Neural cell (in vitro differentiated cells): ENCODE results near the gene FOXO3. TPM values are rescaled to one million over a fixed set of nuclear protein-coding genes. Genes with fewer than 3 reads are reported as not detected.

ENCODE experiments used
- H2AFZ ChIP-seq: fragments of 200-600, 300-800 bp; sonication (generic), shearing (Covaris generic); 2 replicates; pipeline ENCODE4 v1.6.0; 2014; ENCODE audit warnings: low read depth, mild to moderate bottlenecking, antibody characterized with exemption, low read length, moderate library complexity
- H3F3A ChIP-seq: fragments of 200-600 bp; shearing (Covaris generic); 2 replicates; pipeline ENCODE4 v1.6.1; 2016; ENCODE audit warnings: mild to moderate bottlenecking, moderate library complexity, mixed read lengths, antibody characterized with exemption, low read length; ENCODE audit not compliant: insufficient read depth, poor library complexity, severe bottlenecking
- H3K27ac ChIP-seq: fragments of 200-600, 300-800 bp; sonication (generic), shearing (Covaris generic); 2 replicates; pipeline ENCODE4 v1.5.1; 2014; ENCODE audit warnings: mild to moderate bottlenecking, low read length, moderate library complexity
- H3K27me3 ChIP-seq: fragments of 300-800, 200-600 bp; sonication (generic), shearing (Covaris generic); 2 replicates; pipeline ENCODE4 v1.6.0; 2014; ENCODE audit warnings: mild to moderate bottlenecking, low read depth, low read length, moderate library complexity; ENCODE audit not compliant: insufficient read depth
- H3K36me3 ChIP-seq: fragments of 300-800, 200-600 bp; sonication (generic), shearing (Covaris generic); 2 replicates; pipeline ENCODE4 v1.5.1; 2014; ENCODE audit warnings: mild to moderate bottlenecking, antibody characterized with exemption, low read length, moderate library complexity; ENCODE audit not compliant: insufficient read depth
- H3K4me2 ChIP-seq: fragments of 300-800, 200-600 bp; sonication (generic), shearing (Covaris generic); 2 replicates; pipeline ENCODE4 v1.6.0; 2014; ENCODE audit warnings: mild to moderate bottlenecking, low read length
- H3K4me3 ChIP-seq: fragments of 300-800, 200-600 bp; sonication (generic), shearing (Covaris generic); 2 replicates; pipeline ENCODE4 v1.5.1; 2014; ENCODE audit warnings: mild to moderate bottlenecking, low read length, moderate library complexity
- H3K79me2 ChIP-seq: fragments of 200-600 bp; shearing (Covaris generic); replicated peaks from 2 replicates; pipeline ENCODE4 v1.6.0; 2014; ENCODE audit warnings: mild to moderate bottlenecking, low read length, moderate library complexity; ENCODE audit not compliant: insufficient read depth
- H3K9ac ChIP-seq: fragments of 300-800, 200-600 bp; sonication (generic), shearing (Covaris generic); 2 replicates; pipeline ENCODE4 v1.6.1; 2016; ENCODE audit warnings: mild to moderate bottlenecking, low read length, mixed read lengths
- H3K9me2 ChIP-seq: fragments of 200-600 bp; shearing (Covaris generic); 2 replicates; pipeline ENCODE4 v1.6.1; 2016; ENCODE audit warnings: mild to moderate bottlenecking, low read length, mixed read lengths; ENCODE audit not compliant: insufficient read depth
- H3K9me3 ChIP-seq: fragments of 200-600, 300-800 bp; sonication (generic), shearing (Covaris generic); 2 replicates; pipeline ENCODE4 v1.6.1; 2016; ENCODE audit warnings: mild to moderate bottlenecking, mixed run types, low read length, moderate library complexity, mixed read lengths
- H4K20me1 ChIP-seq: fragments of 200-600 bp; shearing (Covaris generic); 2 replicates; pipeline ENCODE4 v1.6.1; 2016; ENCODE audit warnings: mild to moderate bottlenecking, mixed run types; ENCODE audit not compliant: insufficient read depth
- CTCF ChIP-seq: fragments of 450-650 bp; IDR thresholded peaks from 2 replicates; pipeline ENCODE4 v1.5.1; 2014; ENCODE audit warnings: antibody characterized with exemption, mild to moderate bottlenecking, moderate library complexity; ENCODE audit not compliant: poor library complexity, severe bottlenecking
- EP300 ChIP-seq: fragments of 450-650 bp; conservative IDR thresholded peaks from 2 replicates; pipeline ENCODE4 v1.6.1; 2014; ENCODE audit warnings: antibody characterized with exemption, mild to moderate bottlenecking, moderate library complexity; ENCODE audit not compliant: poor library complexity, severe bottlenecking
- EZH2 ChIP-seq: fragments of 200-600, 300-800 bp; shearing (Covaris generic), sonication (generic); IDR thresholded peaks from 2 replicates; pipeline ENCODE4 v1.6.1; 2014; ENCODE audit warnings: antibody characterized with exemption, low read length, borderline replicate concordance, mild to moderate bottlenecking; ENCODE audit not compliant: insufficient read depth, poor library complexity, severe bottlenecking
- MXI1 ChIP-seq: fragments of 450-650 bp; conservative IDR thresholded peaks from 2 replicates; pipeline ENCODE4 v1.6.1; 2014; ENCODE audit warnings: antibody characterized with exemption, mild to moderate bottlenecking; ENCODE audit not compliant: poor library complexity, severe bottlenecking
- POLR2AphosphoS5 ChIP-seq: IDR thresholded peaks from 2 replicates; pipeline ENCODE4 v1.6.1; 2012
- RAD21 ChIP-seq: fragments of 450-650 bp; conservative IDR thresholded peaks from 2 replicates; pipeline ENCODE4 v1.6.1; 2014; ENCODE audit warnings: antibody characterized with exemption, mild to moderate bottlenecking, moderate library complexity
- REST ChIP-seq: IDR thresholded peaks from 2 replicates; pipeline ENCODE4 v1.6.1; 2012; ENCODE audit warnings: borderline replicate concordance
- SMC3 ChIP-seq: fragments of 450-650 bp; conservative IDR thresholded peaks from 2 replicates; pipeline ENCODE4 v1.6.1; 2014; ENCODE audit warnings: antibody characterized with exemption, mild to moderate bottlenecking, moderate library complexity; ENCODE audit not compliant: poor library complexity
- TAF1 ChIP-seq: IDR thresholded peaks from 2 replicates; pipeline ENCODE4 v1.6.1; 2012; ENCODE audit warnings: low read depth
- polyA plus RNA-seq: library from polyadenylated mRNA; depleted of rRNA; stranded (reverse); fragments of >200 nt; gene quantifications from 2 replicates; pipeline ENCODE4 v1.2.3, GENCODE V29; 2014

FOXO3 gene
- polyA plus RNA-seq, 1 donor from 2014 or later, result 21.3 TPM

- H4K20me1 ChIP-seq, result peaks cover 22% of the 10 kb centered on the region
- no peaks in the 10 kb centered on the region for H3K27me3 ChIP-seq
- H3K9me2 ChIP-seq, result no peaks in the 10 kb centered on the region
- H3K4me2 ChIP-seq, result peak overlapping the region; percentile 45
- no peak overlapping the region for H3K9ac ChIP-seq
- H3F3A ChIP-seq, result no peaks in the 10 kb centered on the region
- no peak overlapping the region for H3K27ac ChIP-seq
- TF ChIP-seq MXI1 (no peak), REST (no peak)
- peak overlapping the region; percentile 99 for H3K4me3 ChIP-seq
- H3K9me3 ChIP-seq, result no peaks in the 10 kb centered on the region
- H3K79me2 ChIP-seq, result peaks cover 50% of the 10 kb centered on the region
- H3K36me3 ChIP-seq, result no peaks in the 10 kb centered on the region
- H2AFZ ChIP-seq, result no peak overlapping the region
These were observed 2.6 kb downstream of the FOXO3 start for GRCh38 chr6:108563292-108563691.

- Histone ChIP-seq H2AFZ (no peak overlapping the region), H3K9me2 (no peaks in the 10 kb centered on the region), H4K20me1 (peaks cover 22% of the 10 kb centered on the region), H3K27ac (no peak overlapping the region), H3K9me3 (no peaks in the 10 kb centered on the region), H3F3A (no peaks in the 10 kb centered on the region), H3K4me2 (peak overlapping the region; percentile 45), H3K27me3 (no peaks in the 10 kb centered on the region), H3K9ac (no peak overlapping the region), H3K4me3 (peak overlapping the region; percentile 99), H3K36me3 (no peaks in the 10 kb centered on the region), H3K79me2 (peaks cover 50% of the 10 kb centered on the region)
- TF ChIP-seq CTCF, result no peak
- TF ChIP-seq EZH2, result no peak
- TF ChIP-seq RAD21, result no peak
- TF ChIP-seq TAF1, result no peak
- no peak for TF ChIP-seq REST
- no peak for TF ChIP-seq EP300
- no peak for TF ChIP-seq POLR2AphosphoS5
- TF ChIP-seq SMC3, result no peak
- no peak for TF ChIP-seq MXI1
These were observed 3.5 kb downstream of the FOXO3 start for GRCh38 chr6:108564178-108564577.
